ENCODE data around the gene PLXDC2. TPM values are rescaled to one million over a fixed set of nuclear protein-coding genes. Genes with fewer than 3 reads are reported as not detected.

The PLXDC2 gene
- total and polyA plus RNA-seq, 8 donors, result 2.1 to 57.2 (median 11.2) TPM

- Histone ChIP-seq H3K4me1 (no peaks in the 10 kb centered on the region), H3K9me3 (peaks cover 0 to 2% (median 0%) of the 10 kb centered on the region in 4 donors), H3K27ac (no peak overlapping the region), H3K27me3 (no peaks in the 10 kb centered on the region), H3K36me3 (no peaks in the 10 kb centered on the region), H3K4me3 (no peak overlapping the region)
- 57 to 82% (median 65%) methylated on average over 1 of the region's 1 CpG for WGBS, 5 donors
- TF ChIP-seq POLR2A (IDR thresholded peaks at IDR 0.05) (no peak), POLR2AphosphoS5 (IDR thresholded peaks at IDR 0.05) (no peak), EP300 (IDR thresholded peaks at IDR 0.05) (no peak), CTCF (IDR thresholded peaks at IDR 0.05) (no peak)
- no peak for DNase-seq
- intact Hi-C loops (cut with DNase I; ENCODE audit: low total_unique reads), result no loop called here
These were observed 53.1 kb downstream of the PLXDC2 start for GRCh38 chr10:19869370-19869769.

GRCh38 chr10:19872504-19873271, 56.5 kb downstream of the PLXDC2 start:
- Histone ChIP-seq H3K4me1 (no peaks in the 10 kb centered on the region), H3K4me3 (no peak overlapping the region), H3K27ac (peak overlapping the region in 1 of 5 donors; percentile 39), H3K27me3 (no peaks in the 10 kb centered on the region), H3K36me3 (no peaks in the 10 kb centered on the region), H3K9me3 (no peaks in the 10 kb centered on the region)
- WGBS, 5 donors, result 50 to 67% (median 56%) methylated on average over 11 of the region's 11 CpGs
- intact Hi-C loops (cut with DNase I; ENCODE audit: low total_unique reads), result no loop called here
- TF ChIP-seq POLR2AphosphoS5 (IDR thresholded peaks at IDR 0.05) (no peak), CTCF (IDR thresholded peaks at IDR 0.05) (no peak), EP300 (IDR thresholded peaks at IDR 0.05) (no peak), POLR2A (IDR thresholded peaks at IDR 0.05) (no peak)
- no peak for DNase-seq

- no peaks in the 10 kb centered on the region for H3K27me3 ChIP-seq
- intact Hi-C loops (cut with DNase I; ENCODE audit: low total_unique reads), result no loop called here
These were observed 58.0 kb downstream of the PLXDC2 start for GRCh38 chr10:19874190-19874589.

GRCh38 chr10:19874791-19875190, 58.6 kb downstream of the PLXDC2 start:
- TF ChIP-seq EP300 (IDR thresholded peaks at IDR 0.05), result no peak
- no peak for TF ChIP-seq POLR2AphosphoS5 (IDR thresholded peaks at IDR 0.05)
- TF ChIP-seq CTCF (IDR thresholded peaks at IDR 0.05), result no peak
- TF ChIP-seq POLR2A (IDR thresholded peaks at IDR 0.05), result no peak
- no peak overlapping the region for H3K27ac ChIP-seq
- H3K27me3 ChIP-seq, result no peaks in the 10 kb centered on the region
- H3K36me3 ChIP-seq, result no peaks in the 10 kb centered on the region
- intact Hi-C loops (cut with DNase I; ENCODE audit: low total_unique reads), result no loop called here
- no peak overlapping the region for H3K4me3 ChIP-seq
- no peaks in the 10 kb centered on the region for H3K9me3 ChIP-seq
- DNase-seq, result no peak
- H3K4me1 ChIP-seq, result no peaks in the 10 kb centered on the region
- 77 to 84% (median 81%) methylated on average over 9 of the region's 9 CpGs for WGBS, 5 donors

More at GRCh38 chr10:19874190-19874589, 58.0 kb downstream of the PLXDC2 start:
- DNase-seq, result no peak
- Histone ChIP-seq H3K36me3 (no peaks in the 10 kb centered on the region), H3K27ac (no peak overlapping the region), H3K4me3 (no peak overlapping the region), H3K9me3 (no peaks in the 10 kb centered on the region), H3K4me1 (no peaks in the 10 kb centered on the region)
- no peak for TF ChIP-seq CTCF (IDR thresholded peaks at IDR 0.05)
- no peak for TF ChIP-seq POLR2A (IDR thresholded peaks at IDR 0.05)
- no peak for TF ChIP-seq POLR2AphosphoS5 (IDR thresholded peaks at IDR 0.05)
- TF ChIP-seq EP300 (IDR thresholded peaks at IDR 0.05), result no peak
- WGBS, 5 donors, result 73 to 89% (median 86%) methylated on average over 3 of the region's 3 CpGs
